HL-60 (cell line): Measurements from ENCODE around the gene SKA3.

Experiments used
- GABPA ChIP-seq: IDR thresholded peaks from 2 replicates; pipeline ENCODE4 v1.6.1; 2012; ENCODE audit warnings: low read depth
- TF ChIP-seq, protein P1 (sequence below): IDR thresholded peaks from one replicate; pipeline ENCODE4 v1.5.1; 2011; ENCODE audit warnings: low read length, control low read depth, inconsistent platforms; ENCODE audit not compliant: insufficient read depth
- TF ChIP-seq, protein P2 (sequence below): IDR thresholded peaks from 2 replicates; pipeline ENCODE4 v1.6.1; 2012; ENCODE audit warnings: low read depth; ENCODE audit not compliant: insufficient replicate concordance

DNA sequence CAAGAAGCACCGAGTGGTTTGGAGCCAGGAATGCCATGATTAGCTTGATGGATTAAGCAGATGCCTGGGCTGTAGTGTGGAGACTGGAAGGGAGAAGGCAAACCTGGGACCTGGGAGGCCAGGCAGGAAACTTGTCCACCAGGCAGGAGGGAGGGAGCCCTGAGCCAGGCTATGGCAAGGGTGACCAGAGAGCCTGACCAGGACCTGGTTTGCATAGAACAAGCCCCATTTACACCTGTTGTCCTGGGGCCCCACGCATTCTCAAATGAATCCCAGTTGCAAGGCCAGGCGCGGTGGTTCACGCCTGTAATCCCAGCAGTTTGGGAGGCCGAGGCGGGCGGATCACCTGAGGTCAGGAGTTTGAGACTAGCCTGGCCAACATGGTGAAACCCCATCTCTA is 64.8 kb downstream of the SKA3 start:
- TF ChIP-seq, protein P1, sequence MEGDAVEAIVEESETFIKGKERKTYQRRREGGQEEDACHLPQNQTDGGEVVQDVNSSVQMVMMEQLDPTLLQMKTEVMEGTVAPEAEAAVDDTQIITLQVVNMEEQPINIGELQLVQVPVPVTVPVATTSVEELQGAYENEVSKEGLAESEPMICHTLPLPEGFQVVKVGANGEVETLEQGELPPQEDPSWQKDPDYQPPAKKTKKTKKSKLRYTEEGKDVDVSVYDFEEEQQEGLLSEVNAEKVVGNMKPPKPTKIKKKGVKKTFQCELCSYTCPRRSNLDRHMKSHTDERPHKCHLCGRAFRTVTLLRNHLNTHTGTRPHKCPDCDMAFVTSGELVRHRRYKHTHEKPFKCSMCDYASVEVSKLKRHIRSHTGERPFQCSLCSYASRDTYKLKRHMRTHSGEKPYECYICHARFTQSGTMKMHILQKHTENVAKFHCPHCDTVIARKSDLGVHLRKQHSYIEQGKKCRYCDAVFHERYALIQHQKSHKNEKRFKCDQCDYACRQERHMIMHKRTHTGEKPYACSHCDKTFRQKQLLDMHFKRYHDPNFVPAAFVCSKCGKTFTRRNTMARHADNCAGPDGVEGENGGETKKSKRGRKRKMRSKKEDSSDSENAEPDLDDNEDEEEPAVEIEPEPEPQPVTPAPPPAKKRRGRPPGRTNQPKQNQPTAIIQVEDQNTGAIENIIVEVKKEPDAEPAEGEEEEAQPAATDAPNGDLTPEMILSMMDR: no peak
- no peak for TF ChIP-seq GABPA
- TF ChIP-seq, protein P2, sequence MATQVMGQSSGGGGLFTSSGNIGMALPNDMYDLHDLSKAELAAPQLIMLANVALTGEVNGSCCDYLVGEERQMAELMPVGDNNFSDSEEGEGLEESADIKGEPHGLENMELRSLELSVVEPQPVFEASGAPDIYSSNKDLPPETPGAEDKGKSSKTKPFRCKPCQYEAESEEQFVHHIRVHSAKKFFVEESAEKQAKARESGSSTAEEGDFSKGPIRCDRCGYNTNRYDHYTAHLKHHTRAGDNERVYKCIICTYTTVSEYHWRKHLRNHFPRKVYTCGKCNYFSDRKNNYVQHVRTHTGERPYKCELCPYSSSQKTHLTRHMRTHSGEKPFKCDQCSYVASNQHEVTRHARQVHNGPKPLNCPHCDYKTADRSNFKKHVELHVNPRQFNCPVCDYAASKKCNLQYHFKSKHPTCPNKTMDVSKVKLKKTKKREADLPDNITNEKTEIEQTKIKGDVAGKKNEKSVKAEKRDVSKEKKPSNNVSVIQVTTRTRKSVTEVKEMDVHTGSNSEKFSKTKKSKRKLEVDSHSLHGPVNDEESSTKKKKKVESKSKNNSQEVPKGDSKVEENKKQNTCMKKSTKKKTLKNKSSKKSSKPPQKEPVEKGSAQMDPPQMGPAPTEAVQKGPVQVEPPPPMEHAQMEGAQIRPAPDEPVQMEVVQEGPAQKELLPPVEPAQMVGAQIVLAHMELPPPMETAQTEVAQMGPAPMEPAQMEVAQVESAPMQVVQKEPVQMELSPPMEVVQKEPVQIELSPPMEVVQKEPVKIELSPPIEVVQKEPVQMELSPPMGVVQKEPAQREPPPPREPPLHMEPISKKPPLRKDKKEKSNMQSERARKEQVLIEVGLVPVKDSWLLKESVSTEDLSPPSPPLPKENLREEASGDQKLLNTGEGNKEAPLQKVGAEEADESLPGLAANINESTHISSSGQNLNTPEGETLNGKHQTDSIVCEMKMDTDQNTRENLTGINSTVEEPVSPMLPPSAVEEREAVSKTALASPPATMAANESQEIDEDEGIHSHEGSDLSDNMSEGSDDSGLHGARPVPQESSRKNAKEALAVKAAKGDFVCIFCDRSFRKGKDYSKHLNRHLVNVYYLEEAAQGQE: no peak
